Hepatic stellate cell (primary cell): ENCODE measurements around the gene DLG2.

Experiments
- DNase-seq: peaks from one replicate; pipeline ENCODE4 v3.0.0; 2011; ENCODE audit warnings: low spot score

The DLG2 gene

GRCh38 chr11:85558411-85558810 lies 68.7 kb downstream of the DLG2 start:
- no peak for DNase-seq

DNA sequence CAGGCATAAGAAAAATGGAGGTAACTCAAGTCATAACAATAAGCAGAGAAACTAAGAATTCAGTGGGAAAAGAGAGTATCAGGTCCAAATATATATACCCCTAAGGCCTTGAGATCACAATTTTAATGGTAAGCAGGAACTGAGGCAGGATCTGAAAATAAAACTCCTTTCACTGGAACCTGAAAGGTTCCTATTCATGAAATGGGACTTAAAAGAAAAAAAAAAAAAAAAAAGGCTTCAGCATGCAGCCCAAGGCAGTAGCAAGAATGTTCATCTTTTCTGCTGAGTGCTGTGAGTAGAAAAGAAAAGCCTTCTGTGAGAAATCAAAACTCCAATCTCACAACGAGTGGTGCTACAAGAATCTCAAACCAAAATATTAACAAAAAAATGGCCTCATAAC lies 75.3 kb downstream of the DLG2 start:
- DNase-seq = no peak

DNA sequence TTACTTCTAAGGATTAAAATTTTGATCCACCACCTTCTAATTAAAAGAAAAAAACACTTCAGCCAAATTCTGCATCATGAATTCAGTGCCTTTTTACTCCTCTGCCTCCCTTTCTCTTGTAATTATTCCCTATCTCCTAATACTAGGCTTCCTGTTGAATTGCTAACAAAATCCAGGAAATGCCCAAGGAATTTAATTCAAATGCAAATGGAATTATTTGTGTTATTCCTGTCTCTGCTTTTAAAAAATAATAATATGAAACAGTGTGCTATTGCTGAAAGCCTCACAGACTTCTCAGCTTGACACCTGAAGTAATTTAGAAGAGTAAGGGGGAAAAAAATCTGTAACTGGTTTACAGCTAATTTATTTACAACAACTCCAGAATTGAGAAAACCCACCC lies 85.5 kb downstream of the DLG2 start:
- no peak for DNase-seq

DNA sequence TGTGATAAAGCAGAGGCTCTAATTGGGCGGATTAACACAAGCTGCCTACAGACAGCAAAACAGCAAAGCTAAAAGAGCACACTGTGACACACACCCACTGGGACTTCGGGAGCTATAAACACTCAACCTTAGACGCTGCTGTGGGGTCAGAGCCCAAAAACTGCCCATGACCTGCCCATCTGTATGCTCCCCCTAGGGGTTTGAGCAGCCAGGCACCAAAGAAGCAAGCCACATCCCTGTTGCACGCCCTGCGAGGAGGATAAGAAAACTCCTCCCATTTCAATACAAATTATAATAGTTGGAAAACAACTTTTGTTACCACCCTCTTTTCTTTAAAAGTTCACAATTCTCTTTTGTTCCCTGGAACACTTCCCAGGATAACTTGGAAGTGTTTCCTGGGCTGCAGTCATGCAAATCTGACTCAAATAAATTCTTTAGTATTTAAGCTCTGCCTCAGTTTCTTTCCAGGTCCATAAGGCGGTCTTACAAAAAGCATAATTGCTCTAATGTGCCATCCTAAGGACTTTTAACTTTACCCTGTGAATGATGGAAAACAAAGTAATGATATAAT lies 86.4 kb downstream of the DLG2 start:
- no peak for DNase-seq

DNA sequence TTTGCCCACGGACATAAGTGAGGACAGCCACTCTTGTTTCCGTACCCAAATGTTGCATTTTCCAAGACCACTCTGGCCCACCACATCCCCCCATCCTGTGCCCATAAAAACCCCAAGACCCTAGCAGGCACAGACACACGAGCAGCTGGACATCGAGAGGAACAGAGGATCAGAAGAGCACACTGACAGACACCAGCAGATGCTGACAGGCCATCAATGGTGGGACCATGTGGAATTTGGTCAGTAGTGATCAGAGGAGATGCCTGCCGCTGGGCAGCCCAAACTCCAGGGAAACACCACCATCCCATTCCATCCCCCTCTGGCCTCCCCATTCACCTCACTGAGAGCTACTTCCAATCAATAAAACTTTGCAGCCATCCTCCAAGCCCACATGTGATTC lies 87.0 kb downstream of the DLG2 start:
- DNase-seq = no peak

- DNase-seq = no peak
Measured at GRCh38 chr11:85539740-85540139, 87.4 kb downstream of the DLG2 start.

DNA sequence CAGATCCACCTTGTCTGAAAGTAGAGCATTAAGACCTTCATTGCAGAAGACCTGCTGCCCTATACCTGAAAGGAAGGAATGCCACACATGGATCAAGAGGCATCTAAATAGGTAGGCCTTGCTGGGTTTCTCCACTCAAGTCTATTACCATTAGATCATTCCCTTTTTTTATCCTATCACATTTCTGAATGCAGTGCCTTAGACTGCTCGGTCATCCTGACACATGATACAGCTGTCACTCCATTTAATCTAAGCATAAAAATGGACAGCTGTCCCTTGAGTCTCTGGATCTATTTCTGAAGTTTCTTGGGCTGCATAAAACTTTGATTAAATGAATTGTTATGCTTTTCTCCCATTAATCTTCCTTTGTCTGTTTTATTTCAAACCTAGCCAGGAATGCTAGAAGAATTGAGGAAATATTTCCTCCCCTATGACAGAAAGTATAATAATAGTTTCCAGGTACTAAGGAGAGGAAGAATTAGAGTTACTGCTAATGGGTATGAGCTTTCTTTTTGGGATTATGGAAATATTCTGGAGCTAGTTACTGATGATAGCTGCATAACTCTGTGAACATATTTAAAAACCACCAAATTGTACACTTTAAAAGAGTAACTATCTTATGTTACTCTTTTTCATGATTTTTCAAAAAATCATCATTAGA lies 88.0 kb downstream of the DLG2 start:
- DNase-seq = no peak

- DNase-seq = no peak
Measured at GRCh38 chr11:85536438-85536837, 90.7 kb downstream of the DLG2 start.

DNA sequence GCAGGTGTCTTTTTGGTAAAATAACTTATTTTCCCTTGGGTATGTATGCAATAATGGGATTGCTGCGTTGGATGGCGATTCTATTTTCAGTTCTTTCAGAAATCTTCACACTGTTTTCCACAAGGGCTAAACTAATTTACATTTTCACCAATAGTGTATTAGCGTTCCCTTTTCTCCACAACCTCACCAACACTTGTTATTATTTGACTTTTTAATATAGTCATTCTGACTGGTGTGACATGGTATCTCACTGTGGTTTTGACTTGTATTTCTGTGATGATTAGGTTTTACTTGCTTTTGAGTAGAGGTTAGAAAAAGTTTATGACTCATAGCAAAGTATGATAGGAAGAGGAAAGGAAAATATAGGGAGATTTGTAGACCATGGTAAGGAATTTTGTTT lies 92.3 kb downstream of the DLG2 start:
- no peak for DNase-seq

DNA sequence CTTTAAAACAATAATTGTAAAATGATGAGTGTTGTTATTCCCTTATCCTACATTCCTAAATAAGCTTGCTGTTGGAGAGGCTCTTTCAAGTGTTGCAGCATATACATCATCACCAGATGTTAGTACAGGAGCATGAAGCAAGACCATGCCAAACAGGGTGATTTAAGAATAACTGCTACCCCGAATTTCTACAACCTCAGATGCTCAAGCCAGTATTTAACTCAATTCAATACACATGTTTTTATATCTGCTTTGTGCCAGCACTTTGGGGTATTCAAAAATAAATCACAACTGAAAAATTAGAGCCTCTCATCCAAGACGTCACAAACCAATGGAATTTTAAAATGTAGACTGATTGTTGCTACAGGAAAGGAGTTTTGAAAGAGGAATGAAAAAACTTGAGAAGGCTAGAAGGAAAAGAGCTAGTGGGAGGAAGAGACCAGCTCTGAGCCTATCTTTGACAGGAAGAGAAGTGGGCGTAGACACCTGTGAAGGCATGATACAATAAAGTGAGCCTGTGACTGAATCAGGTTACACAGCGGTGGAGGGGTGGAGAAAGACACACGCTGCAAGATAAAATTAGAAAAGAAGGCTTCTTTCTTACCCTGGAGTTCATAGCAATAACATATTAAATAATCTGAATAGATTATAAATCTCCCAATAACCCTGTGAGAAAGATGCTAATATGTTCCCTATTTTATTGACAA lies 95.8 kb downstream of the DLG2 start:
- no peak for DNase-seq

GRCh38 chr11:85530634-85531033 lies 96.5 kb downstream of the DLG2 start:
- no peak for DNase-seq

DNA sequence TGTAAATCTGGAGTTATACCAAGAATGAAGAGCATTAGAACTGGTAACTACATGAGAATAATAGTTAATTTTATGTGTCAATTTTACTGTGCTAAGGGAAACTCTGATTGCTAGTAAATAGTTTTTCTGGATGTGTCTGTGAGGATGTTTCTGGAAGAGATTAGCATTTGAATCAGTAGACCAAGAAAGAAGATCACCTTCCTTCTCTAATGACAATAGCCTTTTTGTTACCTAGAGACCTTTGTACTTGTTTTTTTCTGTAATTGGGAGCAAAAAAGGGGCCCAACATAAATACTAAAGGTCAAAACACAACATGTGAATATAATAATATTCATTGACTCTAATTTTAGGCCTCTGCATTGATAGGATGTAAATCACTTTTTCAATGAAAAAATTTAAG lies 100.6 kb downstream of the DLG2 start:
- no peak for DNase-seq

- DNase-seq = no peak
Measured at GRCh38 chr11:85525686-85526085, 101.5 kb downstream of the DLG2 start.

GRCh38 chr11:85517272-85517671 lies 109.9 kb downstream of the DLG2 start:
- no peak for DNase-seq

DNA sequence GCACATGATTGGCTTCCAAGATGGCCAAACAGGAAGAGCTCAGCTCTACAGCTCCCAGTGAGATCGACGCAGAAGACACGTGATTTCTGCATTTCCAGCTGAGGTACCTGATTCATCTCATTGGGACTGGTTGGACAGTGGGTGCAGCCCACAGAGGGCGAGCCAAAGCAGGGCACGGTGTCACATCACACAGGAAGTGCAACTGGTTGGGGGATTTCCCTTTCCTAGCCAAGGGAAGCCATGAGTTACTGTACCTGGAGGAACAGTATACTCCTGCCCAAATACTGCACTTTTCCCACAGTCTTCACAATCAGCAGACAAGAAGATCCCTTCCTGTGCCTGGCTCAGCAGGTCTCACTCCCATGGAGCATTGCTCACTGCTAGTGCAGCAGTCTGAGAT lies 131.2 kb downstream of the DLG2 start:
- DNase-seq = no peak

DNA sequence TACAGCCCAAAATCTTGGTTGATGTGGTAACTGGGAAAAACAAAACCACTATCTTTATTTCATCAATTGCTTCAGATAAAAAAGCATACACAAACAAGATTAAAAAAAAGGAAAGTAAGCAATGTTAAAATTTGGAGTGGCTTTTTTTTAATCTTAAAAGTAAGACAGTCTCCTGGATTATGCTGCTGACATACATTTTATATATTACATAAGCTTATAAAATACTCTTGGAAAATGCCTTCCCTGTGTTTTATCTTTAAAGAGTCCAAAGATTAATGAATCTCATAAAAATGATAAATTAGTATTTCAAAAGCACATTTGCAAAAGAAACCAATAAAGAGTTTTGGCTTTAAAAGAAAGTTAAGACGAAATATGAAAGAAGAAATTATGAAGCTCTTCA lies 132.7 kb downstream of the DLG2 start:
- no peak for DNase-seq

GRCh38 chr11:85485902-85486301 lies 141.2 kb downstream of the DLG2 start:
- DNase-seq = no peak

GRCh38 chr11:85483861-85484260 lies 143.3 kb downstream of the DLG2 start:
- DNase-seq = no peak

DNA sequence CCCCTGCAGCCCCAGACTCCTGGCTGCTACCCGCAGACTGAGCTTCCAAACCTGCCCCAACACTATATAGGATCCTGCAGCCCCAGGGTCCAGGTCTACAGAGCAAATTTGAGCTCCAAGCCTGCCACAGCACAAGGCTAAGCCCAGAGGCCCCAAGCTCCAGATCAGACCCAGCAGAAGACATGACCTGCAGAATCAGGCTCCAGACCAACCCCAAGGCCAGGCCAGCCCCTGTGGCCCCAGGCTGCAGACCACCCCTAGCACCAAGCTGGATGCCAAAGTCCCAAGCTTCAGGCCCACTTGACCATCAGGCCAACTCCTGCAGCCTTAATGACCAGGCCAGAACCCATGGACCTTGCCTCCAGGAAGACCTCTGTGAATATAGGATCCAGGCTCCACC lies 145.3 kb downstream of the DLG2 start:
- no peak for DNase-seq

GRCh38 chr11:85475660-85476517 lies 151.3 kb downstream of the DLG2 start:
- no peak for DNase-seq

GRCh38 chr11:85472953-85473352 lies 154.2 kb downstream of the DLG2 start:
- no peak for DNase-seq

GRCh38 chr11:85464283-85464682 lies 162.9 kb downstream of the DLG2 start:
- no peak for DNase-seq

DNA sequence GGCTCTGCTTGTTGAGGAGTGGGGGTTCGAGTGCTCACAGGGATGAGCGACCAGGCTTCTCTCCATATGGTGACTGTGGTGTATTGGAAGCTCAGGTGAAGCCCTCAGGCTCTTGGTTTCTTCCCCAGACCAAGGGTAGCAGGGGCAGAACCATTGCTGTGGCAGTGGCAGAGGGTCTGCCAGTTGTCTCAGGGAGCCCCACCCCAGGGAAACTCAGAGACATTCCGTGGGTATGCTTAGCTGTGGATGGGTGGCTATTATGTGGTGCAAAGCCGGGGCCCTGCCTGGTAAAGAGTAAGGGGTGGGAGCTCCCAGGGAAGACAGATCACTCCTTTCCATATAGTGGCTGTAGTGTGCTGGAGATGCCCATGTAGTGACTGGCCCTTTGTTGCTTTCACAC lies 167.8 kb downstream of the DLG2 start:
- no peak for DNase-seq
